Memory B cell (primary cell): Measurements from ENCODE around the gene TPRA1.
A peak's percentile ranks its signal among the peaks of the same experiment; 100 is the strongest.
"Not testable (repeated sequence)": the region's sequence is repeated elsewhere in the genome, so short reads cannot be mapped to it uniquely, and the experiment has no call there.

Experiments
- ATAC-seq: fragments of 150-1000 bp; cut with Tn5 transposase; 2 replicates; pipeline ENCODE4 v1.10.0; 2021; ENCODE audit warnings: low read depth, mild to moderate bottlenecking, moderate library complexity
- DNase-seq, 2 donors: peaks; one replicate each; pipeline ENCODE4 v3.0.0; 2022; ENCODE audit warnings: low spot score in 2 of 2
- H3K27ac Mint-ChIP-seq: one replicate; pipeline ENCODE4 v1.8.0; 2022; ENCODE audit warnings: mild to moderate bottlenecking, moderate library complexity, mixed read lengths
- H3K27me3 Mint-ChIP-seq: one replicate; pipeline ENCODE4 v1.8.0; 2022; ENCODE audit warnings: mixed read lengths
- H3K36me3 Mint-ChIP-seq: one replicate; pipeline ENCODE4 v1.8.0; 2022; ENCODE audit warnings: mild to moderate bottlenecking, mixed read lengths
- H3K4me1 Mint-ChIP-seq: one replicate; pipeline ENCODE4 v1.8.0; 2022; ENCODE audit warnings: mixed read lengths
- H3K4me3 Mint-ChIP-seq: one replicate; pipeline ENCODE4 v1.8.0; 2022; ENCODE audit warnings: mild to moderate bottlenecking, moderate library complexity, mixed read lengths
- H3K9me3 Mint-ChIP-seq: one replicate; pipeline ENCODE4 v1.8.0; 2022; ENCODE audit warnings: mixed read lengths

The TPRA1 gene

GRCh38 chr3:127536830-127537812 lies 53.4 kb downstream of the TPRA1 start:
- H3K27ac Mint-ChIP-seq = no peak overlapping the region
- no peak overlapping the region for H3K4me3 Mint-ChIP-seq
- peaks cover 25% of the 10 kb centered on the region for H3K27me3 Mint-ChIP-seq
- H3K36me3 Mint-ChIP-seq = no peaks in the 10 kb centered on the region
- DNase-seq (no peak), ATAC-seq (peak; percentile 41)
- no peaks in the 10 kb centered on the region for H3K9me3 Mint-ChIP-seq
- peaks cover 7% of the 10 kb centered on the region for H3K4me1 Mint-ChIP-seq

- peak; percentile 53 for ATAC-seq
- H3K9me3 Mint-ChIP-seq = no peaks in the 10 kb centered on the region
- H3K36me3 Mint-ChIP-seq = no peaks in the 10 kb centered on the region
- DNase-seq = no peak
- H3K4me1 Mint-ChIP-seq = peaks cover 7% of the 10 kb centered on the region
- H3K27me3 Mint-ChIP-seq = peaks cover 25% of the 10 kb centered on the region
- no peak overlapping the region for H3K27ac Mint-ChIP-seq
- H3K4me3 Mint-ChIP-seq = no peak overlapping the region
Observed at GRCh38 chr3:127535901-127536829, 54.4 kb downstream of the TPRA1 start.

- ATAC-seq (no peak), DNase-seq (no peak)
- H3K9me3 Mint-ChIP-seq = no peaks in the 10 kb centered on the region
- no peak overlapping the region for H3K4me3 Mint-ChIP-seq
- peaks cover 7% of the 10 kb centered on the region for H3K4me1 Mint-ChIP-seq
- peaks cover 25% of the 10 kb centered on the region for H3K27me3 Mint-ChIP-seq
- H3K36me3 Mint-ChIP-seq = no peaks in the 10 kb centered on the region
- no peak overlapping the region for H3K27ac Mint-ChIP-seq
Observed at GRCh38 chr3:127535106-127535785, 55.3 kb downstream of the TPRA1 start.

- no peak overlapping the region for H3K27ac Mint-ChIP-seq
- H3K36me3 Mint-ChIP-seq = no peaks in the 10 kb centered on the region
- H3K9me3 Mint-ChIP-seq = no peaks in the 10 kb centered on the region
- H3K4me3 Mint-ChIP-seq = no peak overlapping the region
- ATAC-seq = no peak
- DNase-seq = no peak
- H3K27me3 Mint-ChIP-seq = peaks cover 24% of the 10 kb centered on the region
- peaks cover 7% of the 10 kb centered on the region for H3K4me1 Mint-ChIP-seq
Observed at GRCh38 chr3:127534564-127534963, 56.0 kb downstream of the TPRA1 start.

- Mint-ChIP-seq H3K27ac (no peak overlapping the region), H3K4me1 (peaks cover 7% of the 10 kb centered on the region), H3K36me3 (no peaks in the 10 kb centered on the region), H3K9me3 (no peaks in the 10 kb centered on the region), H3K4me3 (no peak overlapping the region), H3K27me3 (peaks cover 20% of the 10 kb centered on the region)
- ATAC-seq (no peak), DNase-seq (no peak)
Observed at GRCh38 chr3:127534161-127534451, 56.4 kb downstream of the TPRA1 start.

GRCh38 chr3:127532561-127533203 lies 57.9 kb downstream of the TPRA1 start:
- H3K9me3 Mint-ChIP-seq = no peaks in the 10 kb centered on the region
- DNase-seq = no peak
- peaks cover 7% of the 10 kb centered on the region for H3K4me1 Mint-ChIP-seq
- H3K4me3 Mint-ChIP-seq = no peak overlapping the region
- H3K27me3 Mint-ChIP-seq = peaks cover 18% of the 10 kb centered on the region
- H3K27ac Mint-ChIP-seq = no peak overlapping the region
- ATAC-seq = no peak
- no peaks in the 10 kb centered on the region for H3K36me3 Mint-ChIP-seq

- Mint-ChIP-seq H3K9me3 (no peaks in the 10 kb centered on the region), H3K4me1 (peaks cover 7% of the 10 kb centered on the region), H3K4me3 (no peak overlapping the region), H3K36me3 (no peaks in the 10 kb centered on the region), H3K27me3 (peaks cover 15% of the 10 kb centered on the region), H3K27ac (no peak overlapping the region)
- DNase-seq (no peak), ATAC-seq (no peak)
Observed at GRCh38 chr3:127531821-127532220, 58.7 kb downstream of the TPRA1 start.

GRCh38 chr3:127530863-127531262 lies 59.7 kb downstream of the TPRA1 start:
- H3K4me3 Mint-ChIP-seq, H3K36me3 Mint-ChIP-seq, ATAC-seq, H3K9me3 Mint-ChIP-seq, DNase-seq, H3K27ac Mint-ChIP-seq, H3K4me1 Mint-ChIP-seq: not testable (repeated sequence)
- H3K27me3 Mint-ChIP-seq = peaks cover 12% of the 10 kb centered on the region

GRCh38 chr3:127529346-127530188 lies 61.0 kb downstream of the TPRA1 start:
- no peak for ATAC-seq
- no peaks in the 10 kb centered on the region for H3K4me1 Mint-ChIP-seq
- no peak overlapping the region for H3K27ac Mint-ChIP-seq
- H3K4me3 Mint-ChIP-seq = no peak overlapping the region
- no peak for DNase-seq
- no peaks in the 10 kb centered on the region for H3K36me3 Mint-ChIP-seq
- H3K27me3 Mint-ChIP-seq = peaks cover 14% of the 10 kb centered on the region
- H3K9me3 Mint-ChIP-seq = no peaks in the 10 kb centered on the region

GRCh38 chr3:127525373-127525772 lies 65.2 kb downstream of the TPRA1 start:
- Mint-ChIP-seq H3K27me3 (peaks cover 21% of the 10 kb centered on the region), H3K4me1 (no peaks in the 10 kb centered on the region)

GRCh38 chr3:127524296-127524896 lies 66.1 kb downstream of the TPRA1 start:
- Mint-ChIP-seq H3K9me3 (peaks cover 8% of the 10 kb centered on the region), H3K27ac (no peak overlapping the region), H3K36me3 (peaks cover 2% of the 10 kb centered on the region), H3K27me3 (peaks cover 21% of the 10 kb centered on the region), H3K4me3 (no peak overlapping the region), H3K4me1 (no peaks in the 10 kb centered on the region)
- ATAC-seq = no peak
- no peak for DNase-seq

More at GRCh38 chr3:127525373-127525772, 65.2 kb downstream of the TPRA1 start:
- Mint-ChIP-seq H3K36me3 (peaks cover 2% of the 10 kb centered on the region), H3K9me3 (peaks cover 8% of the 10 kb centered on the region), H3K27ac (no peak overlapping the region), H3K4me3 (no peak overlapping the region)
- ATAC-seq = peak; percentile 42
- no peak for DNase-seq
